ENCODE data around the gene STK11. TPM values are rescaled to one million over a fixed set of nuclear protein-coding genes. Genes with fewer than 3 reads are reported as not detected.

Gene STK11
- total RNA-seq, 1 donor from 2014 or later = 27.4 TPM

DNA sequence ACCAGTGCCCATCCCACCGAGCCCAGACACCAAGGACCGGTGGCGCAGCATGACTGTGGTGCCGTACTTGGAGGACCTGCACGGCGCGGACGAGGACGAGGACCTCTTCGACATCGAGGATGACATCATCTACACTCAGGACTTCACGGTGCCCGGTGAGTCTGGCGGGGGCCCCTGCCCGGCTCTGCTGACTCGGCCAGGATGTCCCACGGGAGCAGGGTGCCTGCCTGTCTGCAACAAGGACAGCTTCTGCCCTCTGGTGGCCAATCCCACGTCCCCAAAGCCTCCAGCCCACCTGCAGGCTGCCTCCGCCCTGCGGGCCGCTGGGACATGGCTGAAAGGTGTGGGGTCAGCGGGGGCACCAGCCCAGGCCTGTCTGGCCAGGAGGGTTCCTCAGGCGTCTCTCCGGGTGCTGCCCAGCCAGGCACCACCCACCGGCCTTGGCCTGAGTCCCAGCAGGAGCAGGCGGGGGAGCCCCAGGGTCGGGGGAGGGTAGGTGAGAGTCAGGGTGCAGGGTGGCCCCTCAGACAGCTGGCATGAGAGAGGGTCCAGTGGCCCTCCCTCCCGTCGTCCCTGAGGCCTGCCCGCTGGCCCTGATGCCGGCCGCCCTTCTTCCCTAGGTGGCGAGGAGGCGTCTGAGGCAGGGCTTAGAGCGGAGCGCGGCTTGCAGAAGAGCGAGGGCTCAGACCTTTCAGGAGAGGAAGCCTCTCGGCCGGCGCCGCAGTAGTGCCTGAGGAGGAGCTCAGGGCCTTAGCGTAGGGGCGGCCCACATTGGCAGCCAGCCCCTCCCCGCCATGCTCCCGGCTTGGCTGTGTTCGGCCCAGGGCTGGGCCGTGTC is 17.7 kb downstream of the STK11 start:
- peak; percentile 66 for DNase-seq (ENCODE audit: low spot score)
- H3K9me3 ChIP-seq (ENCODE audit: low read depth) = no peaks in the 10 kb centered on the region
- Mint-ChIP-seq H3K4me3 (no peak overlapping the region), H3K27me3 (ENCODE audit: insufficient read depth, low read depth) (no peaks in the 10 kb centered on the region), H3K27ac (no peak overlapping the region), H3K9me3 (no peaks in the 10 kb centered on the region), H3K36me3 (peaks cover 2% of the 10 kb centered on the region), H3K4me1 (peaks cover under 1% of the 10 kb centered on the region)
- H3F3A ChIP-seq (ENCODE audit: low read depth) = peaks cover 4% of the 10 kb centered on the region
- H3K4me2 ChIP-seq = no peak overlapping the region
- peaks cover 50% of the 10 kb centered on the region for H4K20me1 ChIP-seq (ENCODE audit: low read depth)
- no peaks in the 10 kb centered on the region for H3K27me3 ChIP-seq
- no peak overlapping the region for H3K4me3 ChIP-seq
- no peaks in the 10 kb centered on the region for H3K4me1 ChIP-seq
- TF ChIP-seq EZH2 (IDR thresholded peaks at IDR 0.05) (no peak), EZH2phosphoT487 (IDR thresholded peaks at IDR 0.05) (no peak)
- TF ChIP-seq, protein P1, sequence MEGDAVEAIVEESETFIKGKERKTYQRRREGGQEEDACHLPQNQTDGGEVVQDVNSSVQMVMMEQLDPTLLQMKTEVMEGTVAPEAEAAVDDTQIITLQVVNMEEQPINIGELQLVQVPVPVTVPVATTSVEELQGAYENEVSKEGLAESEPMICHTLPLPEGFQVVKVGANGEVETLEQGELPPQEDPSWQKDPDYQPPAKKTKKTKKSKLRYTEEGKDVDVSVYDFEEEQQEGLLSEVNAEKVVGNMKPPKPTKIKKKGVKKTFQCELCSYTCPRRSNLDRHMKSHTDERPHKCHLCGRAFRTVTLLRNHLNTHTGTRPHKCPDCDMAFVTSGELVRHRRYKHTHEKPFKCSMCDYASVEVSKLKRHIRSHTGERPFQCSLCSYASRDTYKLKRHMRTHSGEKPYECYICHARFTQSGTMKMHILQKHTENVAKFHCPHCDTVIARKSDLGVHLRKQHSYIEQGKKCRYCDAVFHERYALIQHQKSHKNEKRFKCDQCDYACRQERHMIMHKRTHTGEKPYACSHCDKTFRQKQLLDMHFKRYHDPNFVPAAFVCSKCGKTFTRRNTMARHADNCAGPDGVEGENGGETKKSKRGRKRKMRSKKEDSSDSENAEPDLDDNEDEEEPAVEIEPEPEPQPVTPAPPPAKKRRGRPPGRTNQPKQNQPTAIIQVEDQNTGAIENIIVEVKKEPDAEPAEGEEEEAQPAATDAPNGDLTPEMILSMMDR (IDR thresholded peaks at IDR 0.05) = peak; percentile 60
- H3K36me3 ChIP-seq = no peaks in the 10 kb centered on the region
- no peak overlapping the region for H3K9ac ChIP-seq
- H2AFZ ChIP-seq (replicated peaks) = no peak overlapping the region
- H3K27ac ChIP-seq = no peak overlapping the region
- peaks cover 12% of the 10 kb centered on the region for H3K79me2 ChIP-seq (ENCODE audit: low read depth)

DNA sequence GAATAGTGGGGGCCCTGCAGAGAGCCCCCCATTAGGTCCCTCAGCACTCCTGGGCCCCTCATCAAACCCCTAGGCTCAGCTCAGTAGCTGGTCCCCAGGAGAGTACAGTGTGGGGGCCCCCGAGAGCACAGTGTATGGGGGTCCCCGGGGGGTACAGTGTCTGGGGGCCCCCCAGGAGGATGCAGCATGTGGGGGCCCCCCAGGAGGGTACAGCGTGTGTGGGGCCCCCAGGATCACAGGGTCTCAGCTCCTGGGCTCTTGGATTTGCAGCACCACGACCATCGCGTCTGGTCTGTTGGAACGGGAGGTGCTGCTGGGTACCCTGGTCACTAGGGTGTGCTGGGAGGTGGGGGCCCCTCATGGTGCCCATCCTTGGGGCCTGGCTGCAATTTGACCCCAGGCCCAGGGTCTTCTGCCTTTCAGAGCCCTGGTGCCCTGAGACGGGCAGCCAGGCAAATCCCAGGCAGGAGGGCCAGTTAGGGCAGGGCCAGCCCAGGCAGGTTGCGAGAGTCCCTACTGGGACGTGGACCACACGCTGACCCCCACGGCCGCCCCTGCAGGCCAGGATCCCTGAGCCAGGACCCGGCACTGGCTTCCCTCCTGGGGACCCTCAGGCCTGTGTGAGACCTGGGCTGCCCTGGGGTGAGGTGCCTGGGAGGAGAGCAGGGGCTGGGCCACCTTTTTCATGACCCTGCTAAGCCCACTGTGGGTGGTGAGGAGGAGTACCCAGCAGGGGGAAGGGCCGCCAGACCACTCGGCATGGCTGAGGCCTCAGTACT is 18.7 kb downstream of the STK11 start:
- Histone ChIP-seq H3F3A (ENCODE audit: low read depth) (peaks cover 5% of the 10 kb centered on the region), H3K4me2 (no peak overlapping the region), H3K9ac (no peak overlapping the region), H3K27ac (no peak overlapping the region), H3K4me3 (no peak overlapping the region), H4K20me1 (ENCODE audit: low read depth) (peaks cover 41% of the 10 kb centered on the region), H2AFZ (replicated peaks) (no peak overlapping the region), H3K9me3 (ENCODE audit: low read depth) (no peaks in the 10 kb centered on the region), H3K36me3 (no peaks in the 10 kb centered on the region), H3K4me1 (no peaks in the 10 kb centered on the region), H3K27me3 (no peaks in the 10 kb centered on the region), H3K79me2 (ENCODE audit: low read depth) (peaks cover 2% of the 10 kb centered on the region)
- H3K27me3 Mint-ChIP-seq (ENCODE audit: insufficient read depth, low read depth) = no peaks in the 10 kb centered on the region
- peaks cover 2% of the 10 kb centered on the region for H3K36me3 Mint-ChIP-seq
- no peaks in the 10 kb centered on the region for H3K9me3 Mint-ChIP-seq
- no peak overlapping the region for H3K27ac Mint-ChIP-seq
- H3K4me3 Mint-ChIP-seq = no peak overlapping the region
- no peak for DNase-seq (ENCODE audit: low spot score)
- TF ChIP-seq, protein P1 (IDR thresholded peaks at IDR 0.05) = no peak
- TF ChIP-seq EZH2 (IDR thresholded peaks at IDR 0.05) (no peak), EZH2phosphoT487 (IDR thresholded peaks at IDR 0.05) (no peak)
- H3K4me1 Mint-ChIP-seq = no peaks in the 10 kb centered on the region

DNA sequence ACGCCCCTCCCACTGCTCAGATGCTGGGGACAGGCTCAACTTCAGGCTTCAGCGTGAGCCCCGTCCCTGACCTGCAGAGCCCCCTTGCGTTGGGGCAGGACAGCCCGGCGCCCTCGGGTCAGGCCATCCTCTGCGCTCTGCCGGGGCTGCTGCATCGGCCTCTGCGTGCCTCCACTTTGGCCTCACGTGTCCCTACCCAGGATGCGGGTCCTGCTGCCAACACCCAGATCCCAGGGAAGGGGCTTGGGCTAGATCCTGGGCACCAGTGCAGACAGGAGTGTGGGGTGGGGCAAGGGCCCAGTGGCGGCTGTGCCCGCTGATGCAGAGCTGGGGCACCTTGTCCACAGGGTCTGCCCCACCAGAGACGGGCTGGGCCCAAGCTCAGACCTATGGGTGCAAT is 19.3 kb downstream of the STK11 start:
- Histone ChIP-seq H2AFZ (replicated peaks) (no peak overlapping the region), H3K4me2 (no peak overlapping the region), H3K4me1 (no peaks in the 10 kb centered on the region), H3K27me3 (no peaks in the 10 kb centered on the region), H3K4me3 (no peak overlapping the region), H4K20me1 (ENCODE audit: low read depth) (peaks cover 38% of the 10 kb centered on the region), H3K79me2 (ENCODE audit: low read depth) (no peaks in the 10 kb centered on the region), H3K9ac (no peak overlapping the region), H3K36me3 (no peaks in the 10 kb centered on the region), H3K27ac (no peak overlapping the region), H3F3A (ENCODE audit: low read depth) (peaks cover 5% of the 10 kb centered on the region), H3K9me3 (ENCODE audit: low read depth) (no peaks in the 10 kb centered on the region)
- Mint-ChIP-seq H3K9me3 (no peaks in the 10 kb centered on the region), H3K4me3 (no peak overlapping the region), H3K36me3 (peaks cover 2% of the 10 kb centered on the region), H3K4me1 (no peaks in the 10 kb centered on the region), H3K27ac (no peak overlapping the region), H3K27me3 (ENCODE audit: insufficient read depth, low read depth) (no peaks in the 10 kb centered on the region)
- TF ChIP-seq, protein P1 (IDR thresholded peaks at IDR 0.05) = no peak
- DNase-seq (ENCODE audit: low spot score) = no peak
